GM12873 (cell line): ENCODE results near the gene WDCP.
A peak's percentile ranks its signal among the peaks of the same experiment; 100 is the strongest.

ENCODE experiments used
- TF ChIP-seq, protein P1 (sequence below): IDR thresholded peaks from 2 replicates; pipeline ENCODE4 v1.5.1; 2012; ENCODE audit warnings: low read depth, mild to moderate bottlenecking, moderate library complexity, low read length, control low read depth; ENCODE audit not compliant: insufficient read depth; ENCODE audit errors: missing control alignments

WDCP gene

DNA sequence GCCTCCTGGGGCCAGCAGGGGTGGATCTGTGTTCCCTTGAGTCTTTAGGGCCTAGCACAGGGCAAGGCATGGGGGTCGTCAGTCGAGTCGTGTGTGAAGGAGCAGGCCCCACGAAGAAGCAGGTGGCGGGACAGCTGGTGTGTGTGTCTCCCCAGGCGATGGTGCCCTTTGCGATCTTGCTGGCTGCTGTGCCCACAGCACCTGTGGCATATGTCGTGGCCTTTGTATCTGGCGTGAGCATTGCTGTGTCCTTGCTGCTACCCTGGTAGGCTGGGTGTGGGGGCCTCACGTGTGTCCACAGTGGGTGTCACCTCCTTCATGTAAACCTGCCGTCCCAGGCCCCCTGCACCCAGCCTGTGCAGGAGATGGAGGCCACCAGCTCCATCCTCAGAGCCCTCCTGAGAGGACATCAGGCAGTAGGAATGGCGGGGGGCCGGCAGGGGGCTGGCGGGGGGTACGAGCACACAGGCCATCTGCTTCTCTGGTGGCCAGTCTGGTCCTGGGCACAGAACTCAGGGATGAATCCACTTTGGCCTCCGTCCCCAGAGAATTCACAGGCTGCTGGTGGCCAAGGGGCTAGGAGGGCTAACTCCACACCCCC is 24.1 kb downstream of the WDCP start:
- TF ChIP-seq, protein P1, sequence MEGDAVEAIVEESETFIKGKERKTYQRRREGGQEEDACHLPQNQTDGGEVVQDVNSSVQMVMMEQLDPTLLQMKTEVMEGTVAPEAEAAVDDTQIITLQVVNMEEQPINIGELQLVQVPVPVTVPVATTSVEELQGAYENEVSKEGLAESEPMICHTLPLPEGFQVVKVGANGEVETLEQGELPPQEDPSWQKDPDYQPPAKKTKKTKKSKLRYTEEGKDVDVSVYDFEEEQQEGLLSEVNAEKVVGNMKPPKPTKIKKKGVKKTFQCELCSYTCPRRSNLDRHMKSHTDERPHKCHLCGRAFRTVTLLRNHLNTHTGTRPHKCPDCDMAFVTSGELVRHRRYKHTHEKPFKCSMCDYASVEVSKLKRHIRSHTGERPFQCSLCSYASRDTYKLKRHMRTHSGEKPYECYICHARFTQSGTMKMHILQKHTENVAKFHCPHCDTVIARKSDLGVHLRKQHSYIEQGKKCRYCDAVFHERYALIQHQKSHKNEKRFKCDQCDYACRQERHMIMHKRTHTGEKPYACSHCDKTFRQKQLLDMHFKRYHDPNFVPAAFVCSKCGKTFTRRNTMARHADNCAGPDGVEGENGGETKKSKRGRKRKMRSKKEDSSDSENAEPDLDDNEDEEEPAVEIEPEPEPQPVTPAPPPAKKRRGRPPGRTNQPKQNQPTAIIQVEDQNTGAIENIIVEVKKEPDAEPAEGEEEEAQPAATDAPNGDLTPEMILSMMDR = no peak

DNA sequence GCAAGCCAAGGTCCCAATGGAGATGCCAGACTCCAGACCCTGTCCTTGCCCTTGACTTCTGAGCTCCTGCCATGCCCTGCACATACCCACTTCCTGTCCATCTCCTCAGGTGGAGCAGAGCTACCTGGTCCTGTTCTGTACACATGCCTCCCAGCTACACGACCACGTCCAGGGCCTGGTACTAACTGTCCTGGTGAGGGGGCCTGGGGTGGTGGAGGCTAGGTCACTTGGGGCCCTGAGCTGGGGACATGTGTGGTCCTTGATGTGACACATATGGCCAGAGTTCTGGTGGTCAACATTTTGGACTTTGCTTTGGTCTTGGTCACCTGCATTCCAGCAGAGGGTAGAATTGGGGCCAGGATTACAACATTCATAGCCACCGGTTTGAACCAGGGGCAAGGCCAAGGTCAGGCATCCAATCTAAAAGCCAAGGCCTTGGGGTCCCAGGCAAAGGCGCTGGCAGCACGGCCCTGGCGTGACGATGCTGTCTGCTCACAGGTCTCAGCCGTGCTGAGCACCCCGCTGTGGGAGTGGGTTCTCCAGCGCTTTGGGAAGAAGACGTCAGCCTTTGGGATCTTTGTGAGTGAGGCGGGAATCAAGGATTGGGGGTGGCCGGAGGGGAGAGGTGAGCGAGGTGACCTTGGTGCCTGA is 24.7 kb downstream of the WDCP start:
- TF ChIP-seq, protein P1 = no peak

DNA sequence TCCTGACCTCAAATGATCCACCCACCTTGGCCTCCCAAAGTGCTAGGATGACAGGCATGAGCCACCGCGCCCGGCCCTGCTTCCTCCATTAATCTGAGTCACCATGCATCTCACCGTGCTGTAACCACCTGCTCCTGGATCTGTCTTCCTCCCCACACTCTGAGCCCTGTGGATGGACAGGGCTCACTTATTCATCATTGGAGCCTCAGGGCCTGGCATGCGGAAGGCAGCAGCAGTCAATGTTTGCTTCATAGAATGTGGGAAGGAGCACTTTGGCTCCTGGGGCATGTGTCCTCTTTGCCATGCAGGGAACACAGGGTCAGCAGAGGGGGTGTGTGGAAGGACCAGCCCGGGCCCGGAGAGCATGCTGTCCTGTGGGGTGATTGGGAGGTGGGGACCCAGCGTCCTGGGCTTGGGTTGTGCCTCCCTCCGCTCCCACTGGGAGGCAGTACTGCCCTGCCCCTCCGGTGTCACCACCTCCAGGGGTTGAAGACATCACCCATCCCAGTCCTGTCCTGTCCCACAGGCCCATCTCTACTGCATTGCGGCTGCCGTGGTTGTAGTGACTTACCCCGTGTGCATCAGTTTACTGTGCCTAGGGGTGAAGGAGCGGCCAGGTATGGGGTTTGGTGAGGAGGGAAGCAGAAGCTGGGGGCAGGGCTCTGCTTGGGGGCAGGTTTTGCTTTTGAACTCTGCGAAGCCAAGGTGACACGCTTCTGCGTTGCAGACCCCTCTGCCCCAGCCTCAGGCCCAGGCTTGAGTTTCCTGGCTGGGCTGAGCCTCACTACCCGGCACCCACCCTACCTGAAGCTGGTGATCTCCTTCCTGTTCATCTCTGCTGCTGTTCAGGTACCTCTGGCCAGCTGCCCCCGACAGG is 25.8 kb downstream of the WDCP start:
- TF ChIP-seq, protein P1 = peak; percentile 60

DNA sequence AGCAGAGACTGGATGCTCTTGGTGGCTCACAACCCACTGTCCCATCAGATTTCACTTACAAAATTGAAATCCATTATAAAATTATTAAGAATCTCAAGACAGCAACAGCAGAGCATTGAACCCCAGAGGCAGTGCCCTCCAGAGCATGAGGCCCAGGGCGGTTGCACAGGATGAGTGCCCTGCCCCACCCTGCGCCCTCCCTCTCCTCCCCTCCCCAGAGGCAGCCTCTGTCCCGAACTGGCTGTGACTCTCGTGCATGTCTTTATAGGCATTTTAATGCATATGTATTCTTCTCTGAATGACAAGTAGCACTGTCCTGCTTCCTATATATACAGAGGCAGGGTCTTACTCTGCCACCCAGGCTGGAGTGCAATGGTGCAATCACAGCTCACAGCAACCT is 26.9 kb downstream of the WDCP start:
- TF ChIP-seq, protein P1 = no peak

DNA sequence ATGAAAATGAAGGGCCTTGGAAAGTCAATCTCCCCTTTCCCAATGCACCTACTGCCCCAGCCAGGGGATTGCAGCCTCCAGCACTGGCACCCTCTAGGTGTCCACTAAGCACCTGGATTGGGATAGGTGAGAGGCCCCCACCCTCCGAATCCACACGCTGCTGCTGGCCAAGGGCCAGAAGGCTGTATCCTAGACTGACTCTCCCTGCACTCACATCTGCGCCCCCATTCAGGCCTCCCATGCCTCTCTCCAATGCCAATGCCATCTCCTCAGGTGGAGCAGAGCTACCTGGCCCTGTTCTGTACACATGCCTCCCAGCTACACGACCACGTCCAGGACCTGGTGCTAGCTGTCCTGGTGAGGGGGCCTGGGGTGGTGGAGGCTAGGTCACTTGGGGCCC is 27.5 kb downstream of the WDCP start:
- TF ChIP-seq, protein P1 = no peak

DNA sequence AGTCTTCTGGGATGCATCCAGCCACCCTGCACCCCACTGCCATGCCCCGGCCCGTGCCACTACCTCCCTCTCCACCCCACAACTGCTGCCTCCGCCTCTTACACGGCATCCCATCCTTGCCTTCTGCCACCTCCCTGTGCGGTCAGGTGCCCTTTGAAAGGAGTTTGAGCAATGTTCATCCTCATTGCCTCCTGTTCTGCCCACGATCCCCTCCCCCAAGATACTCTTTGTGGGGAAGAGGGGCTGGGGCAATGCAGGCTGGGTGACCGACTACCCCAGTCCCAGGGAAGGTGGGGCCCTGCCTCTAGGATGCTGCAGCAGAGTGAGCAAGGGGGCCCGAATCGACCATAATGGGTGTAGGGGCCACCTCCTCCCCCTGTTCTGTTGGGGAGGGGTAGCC is 28.9 kb downstream of the WDCP start:
- TF ChIP-seq, protein P1 = no peak

DNA sequence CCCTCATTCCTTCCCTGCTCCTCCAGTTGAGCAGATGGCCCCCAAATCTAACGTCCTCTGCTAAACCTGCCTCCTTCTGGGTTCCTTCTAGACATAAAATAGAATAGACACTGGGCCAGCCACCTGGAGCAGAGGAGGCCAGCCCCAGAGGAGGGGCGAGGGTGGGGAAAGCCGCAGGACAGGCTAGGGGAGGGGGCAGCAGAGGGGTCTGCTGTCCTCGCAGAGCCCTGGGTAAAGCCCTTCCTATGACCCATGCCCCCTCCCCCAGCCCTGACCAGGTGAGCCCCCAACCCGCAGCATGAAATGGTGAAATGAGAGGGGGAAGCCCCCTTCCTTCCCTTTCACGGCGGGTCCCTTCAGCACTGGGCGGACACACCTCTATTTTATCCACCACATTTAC is 29.5 kb downstream of the WDCP start:
- TF ChIP-seq, protein P1 = no peak
